BJ (cell line): ENCODE results near the gene CCDC146. TPM values are rescaled to one million over a fixed set of nuclear protein-coding genes. Genes with fewer than 3 reads are reported as not detected.

Experiments
- CTCF ChIA-PET: fragments of 350-600 bp; formaldehyde crosslinking; extraction: SDS; loops from one replicate; lab custom pipeline; 2021; ENCODE audit warnings: antibody characterized with exemption, inconsistent platforms; lab: Yijun Ruan, JAX
- POLR2A ChIA-PET: fragments of 300-600 bp; sonication (Branson Sonifier 250); formaldehyde crosslinking; extraction: SDS; loops from one replicate; lab custom pipeline; 2021; ENCODE audit warnings: antibody characterized with exemption; lab: Charles Lee
- DNase-seq: peaks from one replicate; pipeline ENCODE4 v3.0.0-alpha.2; 2011; ENCODE audit warnings: low read depth
- H3K27me3 ChIP-seq: 2 replicates; pipeline ENCODE4 v1.6.0; 2011; ENCODE audit warnings: low read length; ENCODE audit not compliant: control insufficient read depth, insufficient read depth
- H3K36me3 ChIP-seq: 2 replicates; pipeline ENCODE4 v1.5.1; 2011; ENCODE audit warnings: low read length; ENCODE audit not compliant: control insufficient read depth, insufficient read depth
- H3K4me3 ChIP-seq: 2 replicates; pipeline ENCODE4 v1.5.1; 2011; ENCODE audit warnings: low read depth, mild to moderate bottlenecking, control low read depth, low read length
- CTCF ChIP-seq: IDR thresholded peaks from 2 replicates; pipeline ENCODE4 v1.5.1; 2011; ENCODE audit warnings: low read depth, mild to moderate bottlenecking, control low read depth, inconsistent platforms, low read length, moderate library complexity; ENCODE audit not compliant: insufficient read depth
- polyA plus RNA-seq: library from polyadenylated mRNA; depleted of rRNA; stranded (reverse); fragments of >200 nt; gene quantifications from 2 replicates; pipeline ENCODE4 v1.2.3, GENCODE V29; 2011

Gene CCDC146
- polyA plus RNA-seq, 1 experiment, result 1.3 TPM

- POLR2A ChIA-PET, result no interaction called here
- Histone ChIP-seq H3K4me3 (no peak overlapping the region), H3K27me3 (no peaks in the 10 kb centered on the region), H3K36me3 (no peaks in the 10 kb centered on the region)
- CTCF ChIA-PET, result interaction anchor here (0.6 to 3.9 kb wide), 19 partner anchors 9 to 125 kb away, joined by 3 to 32 read pairs (median 5); partner anchors contain the start of gene CCDC146
- peak; percentile 78 for TF ChIP-seq CTCF
- no peak for DNase-seq
Observed at GRCh38 chr7:77247206-77247850, 124.9 kb downstream of the CCDC146 start.

- DNase-seq, result no peak
- no peak for TF ChIP-seq CTCF
- no peak overlapping the region for H3K4me3 ChIP-seq
- POLR2A ChIA-PET, result no interaction called here
- no peaks in the 10 kb centered on the region for H3K36me3 ChIP-seq
- no peaks in the 10 kb centered on the region for H3K27me3 ChIP-seq
- CTCF ChIA-PET, result interaction anchor here (0.8 to 3.9 kb wide), 10 partner anchors 9 to 126 kb away, joined by 3 to 32 read pairs (median 6); partner anchors contain the start of gene CCDC146
Observed at GRCh38 chr7:77248154-77248553, 125.7 kb downstream of the CCDC146 start.

- no peak for TF ChIP-seq CTCF
- no peaks in the 10 kb centered on the region for H3K27me3 ChIP-seq
- POLR2A ChIA-PET, result no interaction called here
- CTCF ChIA-PET, result interaction anchor here (1.5 to 1.8 kb wide), 2 partner anchors 17 to 79 kb away, joined by 3 read pairs; no protein-coding TSS in a partner anchor
- no peak overlapping the region for H3K4me3 ChIP-seq
- no peak for DNase-seq
- no peaks in the 10 kb centered on the region for H3K36me3 ChIP-seq
Observed at GRCh38 chr7:77252506-77252905, 130.1 kb downstream of the CCDC146 start.

- no peak for DNase-seq
- no peaks in the 10 kb centered on the region for H3K36me3 ChIP-seq
- ChIA-PET POLR2A (no interaction called here), CTCF (interaction anchor here (1.5 to 2.0 kb wide), 3 partner anchors 10 to 79 kb away, joined by 3 to 4 read pairs (median 3); no protein-coding TSS in a partner anchor)
- H3K4me3 ChIP-seq, result no peak overlapping the region
- no peaks in the 10 kb centered on the region for H3K27me3 ChIP-seq
- no peak for TF ChIP-seq CTCF
Observed at GRCh38 chr7:77253151-77253550, 130.7 kb downstream of the CCDC146 start.

- ChIA-PET POLR2A (interaction anchor here (0.6 kb wide), 1 partner anchor 440 kb away, joined by 4 read pairs; no protein-coding TSS in a partner anchor), CTCF (interaction anchor here (2.0 to 4.3 kb wide), 2 partner anchors 7 to 11 kb away, joined by 4 to 32 read pairs; no protein-coding TSS in a partner anchor)
- Histone ChIP-seq H3K27me3 (no peaks in the 10 kb centered on the region), H3K4me3 (no peak overlapping the region), H3K36me3 (no peaks in the 10 kb centered on the region)
- no peak for DNase-seq
- no peak for TF ChIP-seq CTCF
Observed at GRCh38 chr7:77254429-77254828, 132.0 kb downstream of the CCDC146 start.
